ENCODE measurements around the gene TPSG1. TPM values are rescaled to one million over a fixed set of nuclear protein-coding genes. Genes with fewer than 3 reads are reported as not detected.

Gene TPSG1
- total RNA-seq, 1 experiment from 2014 or later, result not detected

- no peak for DNase-seq
- no peak overlapping the region for H2BK5ac ChIP-seq (ENCODE audit: insufficient read length, low read length)
- no peak for TF ChIP-seq CTCF (conservative IDR thresholded peaks at IDR 0.05)
- H3K27me3 ChIP-seq (ENCODE audit: insufficient read depth, low read length), result no peaks in the 10 kb centered on the region
- no peaks in the 10 kb centered on the region for H4K20me1 ChIP-seq (ENCODE audit: control insufficient read depth, insufficient read depth, insufficient read length)
- no peak overlapping the region for H2AFZ ChIP-seq (ENCODE audit: low read length)
- no peak overlapping the region for H3K9ac ChIP-seq (ENCODE audit: extremely low read depth, insufficient read length, low read length)
- H3K4me2 ChIP-seq (ENCODE audit: insufficient read depth, insufficient read length, low read length), result no peak overlapping the region
- H4K91ac ChIP-seq (ENCODE audit: insufficient read length, low read depth, low read length), result no peak overlapping the region
- peaks cover 0 to 13% of the 10 kb centered on the region in 2 experiments; a peak in 2 of 4 replicates for H3K4me1 Mint-ChIP-seq
- H2BK12ac ChIP-seq (ENCODE audit: insufficient read length, low read depth, low read length), result no peak overlapping the region
- no peak overlapping the region for H3K27ac Mint-ChIP-seq
- no peaks in the 10 kb centered on the region for H3K9me3 Mint-ChIP-seq
- no peak overlapping the region for H4K8ac ChIP-seq (replicated peaks; ENCODE audit: insufficient read length, low read depth, low read length)
- no peak overlapping the region for H3K18ac ChIP-seq (ENCODE audit: insufficient read length, low read depth, low read length)
- H2AK5ac ChIP-seq (ENCODE audit: insufficient read length, low read length), result no peak overlapping the region
- WGBS (ENCODE audit: extremely low coverage, insufficient read length, low lambda C conversion rate), result no CpG with 5 or more reads among the region's 14 CpGs
- no peak overlapping the region for H3K4ac ChIP-seq (ENCODE audit: low read depth, low read length)
- H4K5ac ChIP-seq (ENCODE audit: insufficient read length, low read depth, low read length), result no peak overlapping the region
- no peaks in the 10 kb centered on the region for H3K9me3 ChIP-seq (ENCODE audit: control insufficient read depth, low read depth, low read length)
- H3K23me2 ChIP-seq (ENCODE audit: insufficient read length, low read depth, low read length, poor library complexity, severe bottlenecking), result no peaks in the 10 kb centered on the region
- H2BK120ac ChIP-seq (ENCODE audit: low read depth, low read length, poor library complexity, severe bottlenecking), result no peak overlapping the region
- H3K79me1 ChIP-seq (ENCODE audit: insufficient read depth, low read depth, low read length, poor library complexity, severe bottlenecking), result no peaks in the 10 kb centered on the region
- H2BK20ac ChIP-seq (ENCODE audit: low read depth, low read length, poor library complexity, severe bottlenecking), result no peak overlapping the region
- H3K14ac ChIP-seq (ENCODE audit: insufficient read depth, low read length), result no peak overlapping the region
- no peaks in the 10 kb centered on the region for H3K27me3 Mint-ChIP-seq (ENCODE audit: low read depth)
- no peak overlapping the region for H3K27ac ChIP-seq (ENCODE audit: insufficient read length, low read depth, low read length)
- peaks cover 0 to 1% (median 0%) of the 10 kb centered on the region in 3 experiments; a peak in 3 of 7 replicates for H3K36me3 Mint-ChIP-seq (ENCODE audit: insufficient read depth in 1 of 3, low read depth in 3 of 3)
- H3K79me2 ChIP-seq (ENCODE audit: insufficient read depth, low read length), result no peaks in the 10 kb centered on the region
- no peak overlapping the region for H3T11ph ChIP-seq (ENCODE audit: low read length)
- H3K56ac ChIP-seq (ENCODE audit: insufficient read length, low read depth, low read length), result no peak overlapping the region
- no peak overlapping the region for H2BK15ac ChIP-seq (ENCODE audit: low read depth, low read length)
- no peak overlapping the region for H3K4me3 Mint-ChIP-seq
- H3K4me1 ChIP-seq (ENCODE audit: insufficient read depth, low read length), result no peaks in the 10 kb centered on the region
- H3K23ac ChIP-seq (ENCODE audit: insufficient read length, low read depth, low read length), result no peak overlapping the region
Observed at GRCh38 chr16:1173788-1174451, 51.1 kb downstream of the TPSG1 start.

Measured in H9 (cell line).